Measurements from ENCODE around the gene GPRC5D. TPM values are rescaled to one million over a fixed set of nuclear protein-coding genes. Genes with fewer than 3 reads are reported as not detected.
A peak's percentile ranks its signal among the peaks of the same experiment; 100 is the strongest.

GPRC5D gene
- total RNA-seq, 1 experiment from 2014 or later: not detected

GRCh38 chr12:12908711-12909110, 43.3 kb downstream of the GPRC5D start:
- intact Hi-C loops (cut with micrococcal nuclease; ENCODE audit: unreplicated experiment): no loop called here
- peaks cover 100% of the 10 kb centered on the region for H3K36me3 Mint-ChIP-seq (ENCODE audit: insufficient read depth, unreplicated experiment)
- BruUV-seq (replicated peaks): no TSS peak
- H3K4me3 Mint-ChIP-seq (ENCODE audit: low read depth, unreplicated experiment): peak overlapping the region; percentile 62
- H3K4me1 Mint-ChIP-seq (ENCODE audit: low read depth, unreplicated experiment): peaks cover 91% of the 10 kb centered on the region
- TF ChIP-seq CTCF (IDR thresholded peaks at IDR 0.05; ENCODE audit: unreplicated experiment): no peak
- H3K27me3 Mint-ChIP-seq (ENCODE audit: unreplicated experiment): no peaks in the 10 kb centered on the region
- peak overlapping the region; percentile 66 for H3K27ac Mint-ChIP-seq (ENCODE audit: unreplicated experiment)
- no peak for DNase-seq
- CTCF ChIA-PET: interaction anchor here (1.9 kb wide), 1 partner anchor 32 kb away, joined by 4 read pairs; no protein-coding TSS in a partner anchor
- H3K9me3 Mint-ChIP-seq (ENCODE audit: low read depth, unreplicated experiment): no peaks in the 10 kb centered on the region

- H3K27me3 Mint-ChIP-seq (ENCODE audit: unreplicated experiment): no peaks in the 10 kb centered on the region
- CTCF ChIA-PET: interaction anchor here (1.0 to 1.9 kb wide), 2 partner anchors 31 to 73 kb away, joined by 4 read pairs; no protein-coding TSS in a partner anchor
- DNase-seq: no peak
- H3K9me3 Mint-ChIP-seq (ENCODE audit: low read depth, unreplicated experiment): no peaks in the 10 kb centered on the region
- H3K27ac Mint-ChIP-seq (ENCODE audit: unreplicated experiment): peak overlapping the region; percentile 66
- BruUV-seq (replicated peaks): no TSS peak
- H3K36me3 Mint-ChIP-seq (ENCODE audit: insufficient read depth, unreplicated experiment): peaks cover 100% of the 10 kb centered on the region
- peak overlapping the region; percentile 62 for H3K4me3 Mint-ChIP-seq (ENCODE audit: low read depth, unreplicated experiment)
- TF ChIP-seq CTCF (IDR thresholded peaks at IDR 0.05; ENCODE audit: unreplicated experiment): no peak
- intact Hi-C loops (cut with micrococcal nuclease; ENCODE audit: unreplicated experiment): no loop called here
- H3K4me1 Mint-ChIP-seq (ENCODE audit: low read depth, unreplicated experiment): peaks cover 91% of the 10 kb centered on the region
Measured at GRCh38 chr12:12908252-12908651, 43.7 kb downstream of the GPRC5D start.

- TF ChIP-seq CTCF (IDR thresholded peaks at IDR 0.05; ENCODE audit: unreplicated experiment): no peak
- Mint-ChIP-seq H3K27me3 (ENCODE audit: unreplicated experiment) (no peaks in the 10 kb centered on the region), H3K4me3 (ENCODE audit: low read depth, unreplicated experiment) (peak overlapping the region; percentile 62), H3K4me1 (ENCODE audit: low read depth, unreplicated experiment) (peaks cover 85% of the 10 kb centered on the region), H3K27ac (ENCODE audit: unreplicated experiment) (peak overlapping the region; percentile 66), H3K36me3 (ENCODE audit: insufficient read depth, unreplicated experiment) (peaks cover 100% of the 10 kb centered on the region), H3K9me3 (ENCODE audit: low read depth, unreplicated experiment) (no peaks in the 10 kb centered on the region)
- BruUV-seq (replicated peaks): TSS peak; percentile 3
- DNase-seq: no peak
- intact Hi-C loops (cut with micrococcal nuclease; ENCODE audit: unreplicated experiment): loop anchor here (1.0 kb wide), 1 partner anchor 24 kb away; no protein-coding TSS in a partner anchor
- CTCF ChIA-PET: interaction anchor here (1.0 to 1.9 kb wide), 2 partner anchors 30 to 72 kb away, joined by 4 read pairs; no protein-coding TSS in a partner anchor
Measured at GRCh38 chr12:12907552-12907951, 44.4 kb downstream of the GPRC5D start.

GRCh38 chr12:12903642-12904609, 48.0 kb downstream of the GPRC5D start:
- no peak for TF ChIP-seq CTCF (IDR thresholded peaks at IDR 0.05; ENCODE audit: unreplicated experiment)
- DNase-seq: peak; percentile 69

More at GRCh38 chr12:12903642-12904609, 48.0 kb downstream of the GPRC5D start:
- no TSS peak for BruUV-seq (replicated peaks)
- H3K9me3 Mint-ChIP-seq (ENCODE audit: low read depth, unreplicated experiment): no peaks in the 10 kb centered on the region
- peaks cover 100% of the 10 kb centered on the region for H3K36me3 Mint-ChIP-seq (ENCODE audit: insufficient read depth, unreplicated experiment)
- H3K27me3 Mint-ChIP-seq (ENCODE audit: unreplicated experiment): no peaks in the 10 kb centered on the region
- peak overlapping the region; percentile 95 for H3K4me3 Mint-ChIP-seq (ENCODE audit: low read depth, unreplicated experiment)
- CTCF ChIA-PET: interaction anchor here (0.9 to 1.0 kb wide), 2 partner anchors 12 to 67 kb away, joined by 3 read pairs; partner anchors contain the start of gene GPRC5A
- intact Hi-C loops (cut with micrococcal nuclease; ENCODE audit: unreplicated experiment): no loop called here
- peak overlapping the region; percentile 97 for H3K27ac Mint-ChIP-seq (ENCODE audit: unreplicated experiment)
- peaks cover 79% of the 10 kb centered on the region for H3K4me1 Mint-ChIP-seq (ENCODE audit: low read depth, unreplicated experiment)
